ENCODE data around the gene CRTC1. TPM values are rescaled to one million over a fixed set of nuclear protein-coding genes. Genes with fewer than 3 reads are reported as not detected.
"Not testable (repeated sequence)": the region's sequence is repeated elsewhere in the genome, so short reads cannot be mapped to it uniquely, and the experiment has no call there.

Gene CRTC1
- total RNA-seq, 1 donor from 2014 or later = 0.79 TPM

DNA sequence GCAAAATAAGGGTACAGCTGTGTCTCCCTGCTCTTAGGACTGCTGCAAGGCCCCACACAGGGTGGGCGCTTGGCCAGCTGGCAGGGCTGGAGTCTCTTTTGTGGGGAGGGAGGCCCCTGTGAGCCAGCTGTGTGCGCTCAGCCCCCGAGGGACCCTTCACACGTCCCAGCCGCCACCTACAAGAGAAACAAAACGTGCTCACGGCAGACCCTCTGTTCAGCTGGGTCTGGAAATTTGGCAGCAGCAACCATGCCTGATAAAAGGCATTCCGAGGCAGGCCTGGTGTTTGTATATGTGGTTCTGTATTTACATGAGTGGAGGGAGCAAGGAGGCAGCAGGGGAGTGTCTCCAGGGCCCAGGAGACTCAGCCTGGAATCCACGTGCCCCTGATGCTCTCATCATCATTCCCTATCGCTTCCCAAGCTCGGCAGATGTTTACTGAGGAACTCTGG lies 49.7 kb downstream of the CRTC1 start:
- DNase-seq (ENCODE audit: low read depth) (no peak), FAIRE-seq (no peak)
- Histone ChIP-seq H3K36me3 (ENCODE audit: control insufficient read depth, insufficient read depth, low read length) (no peaks in the 10 kb centered on the region), H3K4me3 (ENCODE audit: low read depth, low read length) (no peak overlapping the region), H3K27me3 (ENCODE audit: control insufficient read depth, insufficient read depth, low read length) (no peaks in the 10 kb centered on the region)
- TF ChIP-seq, protein P1, sequence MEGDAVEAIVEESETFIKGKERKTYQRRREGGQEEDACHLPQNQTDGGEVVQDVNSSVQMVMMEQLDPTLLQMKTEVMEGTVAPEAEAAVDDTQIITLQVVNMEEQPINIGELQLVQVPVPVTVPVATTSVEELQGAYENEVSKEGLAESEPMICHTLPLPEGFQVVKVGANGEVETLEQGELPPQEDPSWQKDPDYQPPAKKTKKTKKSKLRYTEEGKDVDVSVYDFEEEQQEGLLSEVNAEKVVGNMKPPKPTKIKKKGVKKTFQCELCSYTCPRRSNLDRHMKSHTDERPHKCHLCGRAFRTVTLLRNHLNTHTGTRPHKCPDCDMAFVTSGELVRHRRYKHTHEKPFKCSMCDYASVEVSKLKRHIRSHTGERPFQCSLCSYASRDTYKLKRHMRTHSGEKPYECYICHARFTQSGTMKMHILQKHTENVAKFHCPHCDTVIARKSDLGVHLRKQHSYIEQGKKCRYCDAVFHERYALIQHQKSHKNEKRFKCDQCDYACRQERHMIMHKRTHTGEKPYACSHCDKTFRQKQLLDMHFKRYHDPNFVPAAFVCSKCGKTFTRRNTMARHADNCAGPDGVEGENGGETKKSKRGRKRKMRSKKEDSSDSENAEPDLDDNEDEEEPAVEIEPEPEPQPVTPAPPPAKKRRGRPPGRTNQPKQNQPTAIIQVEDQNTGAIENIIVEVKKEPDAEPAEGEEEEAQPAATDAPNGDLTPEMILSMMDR (IDR thresholded peaks at IDR 0.05; ENCODE audit: insufficient read depth, low read length, severe bottlenecking) = no peak

DNA sequence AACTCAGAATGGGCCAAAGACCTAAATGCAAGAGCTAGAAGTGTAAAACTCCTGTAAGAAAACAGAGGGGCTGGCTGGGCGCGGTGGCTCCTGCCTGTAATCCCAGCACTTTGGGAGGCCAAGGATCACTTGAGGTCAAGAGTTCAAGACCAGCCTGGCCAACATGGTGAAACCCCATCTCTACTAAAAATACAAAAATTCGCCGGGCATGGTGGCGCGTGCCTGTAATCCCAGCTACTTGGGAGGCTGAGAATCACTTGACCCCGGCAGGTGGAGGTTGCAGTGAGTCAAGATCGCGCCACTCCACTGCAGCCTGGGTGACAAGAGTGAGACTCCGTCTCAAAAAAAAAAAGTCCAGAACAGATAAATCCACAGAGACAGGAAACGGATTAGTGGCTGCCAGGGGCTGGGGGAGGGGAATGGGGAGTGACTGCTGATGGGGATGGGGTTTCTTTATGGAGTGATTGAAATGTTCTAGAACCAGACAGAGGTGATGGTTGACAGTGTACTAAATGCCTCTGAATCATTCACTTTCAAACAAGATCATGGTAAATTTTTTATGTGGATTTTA lies 50.4 kb downstream of the CRTC1 start:
- not testable (repeated sequence) for H3K27me3 ChIP-seq (ENCODE audit: control insufficient read depth, insufficient read depth, low read length); FAIRE-seq; H3K36me3 ChIP-seq (ENCODE audit: control insufficient read depth, insufficient read depth, low read length); DNase-seq (ENCODE audit: low read depth); H3K4me3 ChIP-seq (ENCODE audit: low read depth, low read length)

DNA sequence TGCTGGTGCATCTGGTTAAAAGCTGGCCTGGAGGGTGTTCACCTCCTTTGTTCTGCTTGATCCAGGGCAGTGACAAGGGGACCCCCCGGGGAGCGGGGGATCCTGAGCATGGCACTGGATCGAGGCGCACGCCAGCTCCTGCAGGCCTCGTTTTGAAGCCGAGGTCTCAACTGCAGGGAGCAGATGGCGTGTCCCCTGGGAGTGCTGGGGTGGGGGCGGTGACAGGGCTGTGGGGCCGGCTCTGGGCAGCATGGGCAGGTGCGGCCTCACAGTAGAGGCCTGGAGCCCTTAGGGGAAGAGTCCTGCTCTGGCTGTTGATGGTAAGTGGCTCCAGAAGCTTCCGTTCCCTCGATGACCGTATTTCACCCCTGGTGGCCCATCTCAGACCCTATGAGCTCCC lies 51.8 kb downstream of the CRTC1 start:
- H3K27me3 ChIP-seq (ENCODE audit: control insufficient read depth, insufficient read depth, low read length) = no peaks in the 10 kb centered on the region
- DNase-seq (ENCODE audit: low read depth) (no peak), FAIRE-seq (no peak)
- TF ChIP-seq, protein P1 (IDR thresholded peaks at IDR 0.05; ENCODE audit: insufficient read depth, low read length, severe bottlenecking) = no peak
- no peak overlapping the region for H3K4me3 ChIP-seq (ENCODE audit: low read depth, low read length)
- no peaks in the 10 kb centered on the region for H3K36me3 ChIP-seq (ENCODE audit: control insufficient read depth, insufficient read depth, low read length)

DNA sequence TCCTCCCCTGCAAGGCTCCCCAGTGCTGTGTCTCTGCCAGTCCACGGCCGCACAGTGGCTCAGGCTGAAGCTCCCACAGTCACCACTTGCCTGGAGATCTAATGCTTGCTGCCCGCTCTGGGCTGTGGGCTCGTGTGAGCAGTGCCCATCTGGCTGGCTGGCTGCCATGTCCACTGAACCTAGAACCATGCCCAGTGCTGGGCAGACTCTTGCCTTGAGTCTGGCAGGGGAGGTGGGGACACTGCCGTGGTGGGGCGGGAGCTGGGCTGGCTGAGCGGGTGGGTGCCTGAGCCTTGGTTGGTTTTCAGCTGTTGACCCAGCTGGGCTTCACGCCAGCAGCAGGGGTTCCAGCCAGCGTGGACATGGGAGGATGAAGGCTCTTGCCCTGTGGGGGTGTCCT lies 52.3 kb downstream of the CRTC1 start:
- Histone ChIP-seq H3K36me3 (ENCODE audit: control insufficient read depth, insufficient read depth, low read length) (no peaks in the 10 kb centered on the region), H3K4me3 (ENCODE audit: low read depth, low read length) (no peak overlapping the region), H3K27me3 (ENCODE audit: control insufficient read depth, insufficient read depth, low read length) (no peaks in the 10 kb centered on the region)
- no peak for DNase-seq (ENCODE audit: low read depth)
- FAIRE-seq = no peak
- TF ChIP-seq, protein P1 (IDR thresholded peaks at IDR 0.05; ENCODE audit: insufficient read depth, low read length, severe bottlenecking) = no peak

DNA sequence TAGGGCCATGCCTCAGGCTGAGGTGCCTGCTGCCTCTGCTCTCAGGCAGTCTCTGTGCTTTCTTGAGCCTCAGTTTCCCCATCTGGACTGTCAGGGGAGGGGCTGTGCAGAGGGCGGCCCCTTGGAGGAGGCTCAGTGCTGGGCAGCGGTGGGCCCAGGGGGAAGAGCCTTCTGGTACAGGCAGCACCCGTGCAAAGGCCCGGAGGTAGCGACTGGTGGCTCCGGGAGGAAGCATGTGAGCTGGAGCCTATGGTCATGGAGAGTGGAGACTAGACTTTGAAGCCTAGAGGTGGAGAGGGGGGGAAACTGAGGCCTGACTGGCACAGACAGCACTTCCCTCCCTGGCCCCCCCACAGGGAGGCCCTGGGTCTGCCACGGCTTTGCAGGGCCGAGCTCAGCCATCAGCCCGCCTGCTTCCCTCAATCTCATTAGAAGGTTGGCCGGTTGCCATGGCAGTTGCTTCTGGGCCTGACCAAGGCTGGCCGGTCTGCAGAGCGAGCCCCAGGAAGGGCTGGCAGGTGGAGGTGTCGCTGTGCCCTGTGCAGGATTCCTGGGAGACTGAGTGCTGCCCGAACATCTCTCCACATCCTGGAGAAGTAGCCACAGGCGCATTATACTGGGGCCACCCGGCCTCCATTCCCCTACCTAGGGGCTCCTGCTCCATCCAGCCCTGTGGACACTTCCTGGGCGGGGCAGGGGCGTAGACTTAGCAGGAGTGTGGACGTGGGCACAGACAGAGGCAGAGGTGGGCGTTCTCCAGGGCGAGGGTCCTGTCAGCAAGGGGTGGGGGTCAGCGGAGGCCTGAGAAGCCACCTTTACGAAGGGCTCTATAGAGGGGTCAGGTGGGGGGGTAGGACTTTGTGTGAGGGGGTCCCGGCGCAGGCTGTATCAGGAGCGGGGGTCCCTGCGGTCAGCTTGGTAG lies 53.2 kb downstream of the CRTC1 start:
- FAIRE-seq (no peak), DNase-seq (ENCODE audit: low read depth) (no peak)
- TF ChIP-seq, protein P1 (IDR thresholded peaks at IDR 0.05; ENCODE audit: insufficient read depth, low read length, severe bottlenecking) = no peak
- H3K4me3 ChIP-seq (ENCODE audit: low read depth, low read length) = no peak overlapping the region
- H3K27me3 ChIP-seq (ENCODE audit: control insufficient read depth, insufficient read depth, low read length) = no peaks in the 10 kb centered on the region
- H3K36me3 ChIP-seq (ENCODE audit: control insufficient read depth, insufficient read depth, low read length) = no peaks in the 10 kb centered on the region

DNA sequence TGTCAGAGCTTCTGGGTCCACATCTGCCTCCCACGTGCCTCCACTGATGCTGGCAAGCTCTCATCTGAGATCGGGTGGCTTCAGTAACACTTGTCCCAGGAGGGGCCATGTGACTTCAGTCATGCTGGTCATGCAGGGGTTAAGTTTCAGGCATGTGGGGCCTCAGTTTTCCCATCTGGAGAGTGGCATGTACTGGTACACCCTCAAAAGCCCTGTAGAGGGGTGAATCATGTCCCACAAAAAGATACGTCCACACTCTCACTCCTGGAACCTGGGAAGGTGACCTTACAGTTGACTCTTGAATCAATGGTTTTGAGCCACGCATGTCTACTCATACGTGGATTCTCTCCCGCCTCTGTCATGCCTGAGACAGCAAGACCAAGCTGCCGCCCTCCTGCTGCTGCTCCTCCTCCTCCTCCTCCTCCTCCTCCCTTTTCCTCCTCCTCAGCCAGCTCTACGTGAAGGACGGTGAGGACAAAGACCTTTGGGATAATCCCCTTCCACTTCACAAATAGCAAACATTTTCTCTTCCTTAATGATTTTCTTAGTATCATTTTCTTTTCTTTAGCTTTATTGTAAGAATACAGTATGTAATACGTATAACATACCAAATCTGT lies 54.0 kb downstream of the CRTC1 start:
- Histone ChIP-seq H3K27me3 (ENCODE audit: control insufficient read depth, insufficient read depth, low read length) (no peaks in the 10 kb centered on the region), H3K36me3 (ENCODE audit: control insufficient read depth, insufficient read depth, low read length) (no peaks in the 10 kb centered on the region), H3K4me3 (ENCODE audit: low read depth, low read length) (no peak overlapping the region)
- DNase-seq (ENCODE audit: low read depth) (no peak), FAIRE-seq (no peak)
- TF ChIP-seq, protein P1 (IDR thresholded peaks at IDR 0.05; ENCODE audit: insufficient read depth, low read length, severe bottlenecking) = no peak
